Epithelial cell of esophagus (primary cell): ENCODE data around the gene ADORA1.
A peak's percentile ranks its signal among the peaks of the same experiment; 100 is the strongest.

Experiments used
- DNase-seq: peaks from one replicate; pipeline ENCODE4 v3.0.0; 2010; ENCODE audit warnings: low read depth
- H3K4me3 ChIP-seq: 2 replicates; pipeline ENCODE4 v1.5.1; 2011; ENCODE audit warnings: mild to moderate bottlenecking, low read length, control low read depth
- TF ChIP-seq, protein P1 (sequence below): IDR thresholded peaks from 2 replicates; pipeline ENCODE4 v1.5.1; 2011; ENCODE audit warnings: low read depth, mild to moderate bottlenecking, low read length, control low read depth, inconsistent platforms; ENCODE audit not compliant: insufficient read depth; ENCODE audit errors: missing control alignments

ADORA1 gene

DNA sequence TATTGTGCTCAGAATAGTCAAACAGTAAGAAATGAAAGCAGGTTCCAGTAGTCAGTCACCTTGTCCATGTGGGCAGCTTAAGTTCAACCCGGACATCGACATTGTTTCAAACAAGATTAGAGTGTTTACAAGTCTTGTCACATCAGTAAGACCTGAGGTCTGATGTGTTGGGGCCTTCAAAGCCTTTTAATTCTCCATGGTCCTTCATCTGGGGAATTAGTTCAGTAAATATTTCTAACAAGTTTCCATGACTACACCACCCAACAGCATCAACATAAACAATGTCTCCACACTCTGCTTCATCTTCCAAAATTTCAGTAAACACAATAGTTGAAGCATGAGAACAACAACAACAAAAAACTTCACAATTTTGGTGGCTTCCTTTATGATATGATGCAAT lies 15.1 kb upstream of the ADORA1 start:
- TF ChIP-seq, protein P1, sequence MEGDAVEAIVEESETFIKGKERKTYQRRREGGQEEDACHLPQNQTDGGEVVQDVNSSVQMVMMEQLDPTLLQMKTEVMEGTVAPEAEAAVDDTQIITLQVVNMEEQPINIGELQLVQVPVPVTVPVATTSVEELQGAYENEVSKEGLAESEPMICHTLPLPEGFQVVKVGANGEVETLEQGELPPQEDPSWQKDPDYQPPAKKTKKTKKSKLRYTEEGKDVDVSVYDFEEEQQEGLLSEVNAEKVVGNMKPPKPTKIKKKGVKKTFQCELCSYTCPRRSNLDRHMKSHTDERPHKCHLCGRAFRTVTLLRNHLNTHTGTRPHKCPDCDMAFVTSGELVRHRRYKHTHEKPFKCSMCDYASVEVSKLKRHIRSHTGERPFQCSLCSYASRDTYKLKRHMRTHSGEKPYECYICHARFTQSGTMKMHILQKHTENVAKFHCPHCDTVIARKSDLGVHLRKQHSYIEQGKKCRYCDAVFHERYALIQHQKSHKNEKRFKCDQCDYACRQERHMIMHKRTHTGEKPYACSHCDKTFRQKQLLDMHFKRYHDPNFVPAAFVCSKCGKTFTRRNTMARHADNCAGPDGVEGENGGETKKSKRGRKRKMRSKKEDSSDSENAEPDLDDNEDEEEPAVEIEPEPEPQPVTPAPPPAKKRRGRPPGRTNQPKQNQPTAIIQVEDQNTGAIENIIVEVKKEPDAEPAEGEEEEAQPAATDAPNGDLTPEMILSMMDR = no peak
- no peak overlapping the region for H3K4me3 ChIP-seq
- no peak for DNase-seq

DNA sequence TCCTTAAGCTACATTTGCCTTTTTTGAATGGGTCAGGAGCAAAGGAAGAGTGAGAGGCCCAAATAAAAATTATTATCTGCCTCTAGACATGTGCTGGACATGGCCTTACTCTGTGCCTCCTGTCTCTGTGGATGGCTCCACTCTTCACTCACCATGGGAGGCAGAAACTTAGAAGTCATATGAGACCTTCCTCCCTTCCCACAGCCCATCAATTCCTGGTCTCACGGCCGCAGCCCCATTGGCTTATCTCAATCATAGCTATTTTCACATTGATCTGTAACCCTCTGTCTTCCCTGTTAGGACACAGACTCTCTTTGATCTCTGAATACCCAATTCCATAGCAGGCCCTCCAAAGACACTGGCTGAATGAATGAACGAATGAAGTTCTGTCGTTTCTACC lies 14.2 kb upstream of the ADORA1 start:
- TF ChIP-seq, protein P1 = no peak
- no peak for DNase-seq

DNA sequence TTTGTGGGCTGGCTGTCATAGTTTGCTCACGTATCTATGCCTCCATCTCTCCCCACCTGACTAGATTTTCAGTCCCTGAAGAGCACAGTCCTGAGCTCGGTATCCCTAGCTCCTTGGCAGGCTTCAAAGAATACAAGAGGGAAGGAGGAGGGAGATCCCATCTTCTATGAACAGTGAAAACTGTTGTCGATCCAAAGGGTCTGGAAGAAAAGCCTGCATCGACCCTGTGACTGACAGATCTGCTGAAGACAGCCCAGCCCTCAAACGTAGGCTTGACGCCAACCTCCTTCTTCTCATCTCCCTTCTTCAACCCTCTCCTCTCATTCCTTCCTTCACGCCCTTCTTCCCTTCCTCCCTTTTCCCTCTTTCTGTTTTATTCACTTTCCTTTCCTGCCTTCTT lies 13.3 kb upstream of the ADORA1 start:
- H3K4me3 ChIP-seq = no peak overlapping the region
- TF ChIP-seq, protein P1 = no peak
- DNase-seq = no peak

More for the DNA sequence above, 14.2 kb upstream of the ADORA1 start:
- no peak overlapping the region for H3K4me3 ChIP-seq

DNA sequence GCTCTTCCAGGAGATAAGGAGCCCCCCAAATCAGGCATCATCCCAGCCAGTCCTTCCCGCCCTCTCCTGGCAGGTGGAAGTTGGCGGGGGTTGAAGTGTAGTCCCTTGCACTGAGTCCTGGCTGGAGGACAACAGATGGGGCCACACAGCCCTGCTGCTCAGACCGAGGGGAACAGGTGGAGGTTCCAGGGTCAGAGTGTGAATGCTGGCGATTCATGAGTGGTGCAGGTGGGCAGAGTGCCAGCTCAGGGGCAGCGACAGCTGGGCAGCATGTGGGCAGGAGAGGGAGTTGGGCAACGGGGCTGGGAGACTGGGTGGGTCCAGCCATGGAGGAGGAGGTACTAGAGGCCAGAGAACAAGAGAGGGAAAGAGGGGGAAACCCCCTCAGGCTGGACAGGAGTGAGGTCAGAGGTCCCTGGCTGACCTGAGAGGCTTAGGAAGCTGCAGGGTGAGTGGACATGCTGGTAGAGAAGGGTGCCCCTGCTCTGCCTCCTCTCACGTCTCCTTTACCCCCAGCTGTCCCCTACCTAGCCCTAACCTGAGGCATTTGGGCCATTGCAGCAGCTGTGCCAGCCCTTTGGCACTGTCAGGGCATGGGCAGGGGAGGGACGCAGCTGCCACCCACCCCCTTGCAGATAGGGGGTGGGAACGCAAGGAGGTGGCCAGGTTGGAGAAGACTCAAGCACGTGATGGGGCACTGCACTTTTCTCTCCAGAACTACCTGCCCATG lies 11.3 kb upstream of the ADORA1 start:
- no peak overlapping the region for H3K4me3 ChIP-seq
- DNase-seq = no peak
- TF ChIP-seq, protein P1 = no peak

DNA sequence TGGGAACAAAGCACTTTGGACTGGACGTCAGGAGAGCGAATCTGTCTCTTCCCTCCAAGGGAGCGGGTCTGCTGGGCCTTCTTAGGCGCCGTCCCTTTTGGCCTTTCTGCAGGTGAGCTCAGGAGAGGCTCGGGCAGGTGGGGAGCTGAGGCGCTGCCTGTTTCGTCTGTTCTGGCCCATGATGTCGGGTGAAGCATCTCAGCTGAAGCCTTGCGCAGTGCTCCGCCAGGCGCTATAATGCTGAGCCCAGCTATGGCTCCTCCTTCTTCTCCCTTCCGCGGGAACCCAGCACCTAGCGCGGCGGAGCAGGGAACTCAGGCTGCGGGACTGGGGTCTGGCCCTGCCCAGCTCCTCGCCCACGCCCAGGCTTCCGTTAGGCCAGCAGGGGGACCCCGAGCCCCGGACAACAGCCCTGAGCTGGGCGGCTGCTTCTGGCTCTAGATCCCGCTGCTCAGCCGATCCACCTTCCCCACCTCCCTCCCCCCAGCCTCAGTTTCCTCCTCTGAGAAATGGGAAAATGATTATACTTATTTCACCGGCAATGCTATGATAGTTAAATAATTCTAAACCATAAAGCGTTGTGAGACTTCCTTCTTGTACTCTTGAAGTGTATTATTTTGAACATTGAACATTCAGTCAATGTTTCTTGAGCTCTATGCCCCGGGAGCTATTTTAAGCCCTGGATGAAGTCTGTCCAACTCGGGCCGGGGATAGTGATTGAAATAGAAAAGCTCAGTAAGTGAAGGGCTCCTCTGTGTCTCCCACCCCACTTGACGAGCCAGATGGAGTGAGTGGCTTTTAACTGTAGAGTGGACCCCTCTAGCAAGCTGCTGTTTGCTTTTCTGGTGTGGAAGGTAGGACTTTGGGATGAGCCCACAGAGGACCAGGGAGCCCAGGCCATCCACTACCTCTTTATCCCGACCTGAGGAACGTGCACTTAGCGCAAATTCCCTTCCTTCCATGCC lies 9.6 kb upstream of the ADORA1 start:
- H3K4me3 ChIP-seq = no peak overlapping the region
- peak; percentile 56 for DNase-seq
- TF ChIP-seq, protein P1 = peak; percentile 61

DNA sequence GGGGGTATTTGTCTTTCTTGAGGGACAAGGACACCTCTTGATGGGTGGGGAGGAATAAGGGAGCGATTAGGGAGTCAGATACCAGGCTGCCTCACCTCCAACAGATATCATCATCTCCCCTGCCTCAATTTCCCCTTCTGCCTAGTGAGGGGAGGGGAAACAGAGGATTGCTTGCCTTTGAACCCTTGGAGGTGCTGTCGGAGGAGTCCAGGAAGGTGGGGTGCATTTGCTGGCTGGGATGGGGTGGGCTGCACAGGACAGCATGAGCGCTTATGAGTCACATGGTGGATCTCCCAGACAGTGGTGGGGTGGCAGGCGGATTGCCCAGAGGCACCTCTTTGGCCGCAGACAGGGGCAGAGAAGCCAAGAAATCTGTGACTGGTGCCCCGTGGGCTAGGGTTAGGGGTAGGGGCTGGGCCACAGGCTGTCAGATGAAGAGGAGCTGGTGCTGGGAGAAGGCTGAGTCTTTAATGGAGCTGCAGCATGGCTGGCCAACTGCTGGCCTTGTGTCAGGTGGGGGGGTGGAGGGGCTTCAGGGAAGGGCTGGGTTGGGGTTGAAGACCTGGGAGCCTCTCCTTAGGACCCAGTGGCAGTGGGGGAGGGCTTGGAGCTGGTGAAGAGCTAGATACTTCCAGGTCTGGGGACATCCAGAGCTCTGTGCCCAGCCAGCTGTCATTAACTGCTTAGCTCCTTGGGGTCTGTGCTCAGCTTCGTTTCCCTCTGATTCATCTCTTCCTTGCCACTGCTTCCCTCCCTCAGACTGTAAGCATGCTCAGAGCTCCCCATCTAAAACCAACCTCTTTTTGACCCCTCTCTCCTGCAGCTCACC lies 7.0 kb upstream of the ADORA1 start:
- no peak overlapping the region for H3K4me3 ChIP-seq
- TF ChIP-seq, protein P1 = no peak
- DNase-seq = no peak
